ENCODE measurements around the gene MFAP4.

MFAP4 gene

GRCh38 chr17:19410091-19410490 lies 23.1 kb upstream of the MFAP4 start:
- no peak for DNase-seq (ENCODE audit: low read depth)

GRCh38 chr17:19409509-19409908 lies 22.5 kb upstream of the MFAP4 start:
- no peak for DNase-seq (ENCODE audit: low read depth)

- no peak for DNase-seq (ENCODE audit: low read depth)
Observed at GRCh38 chr17:19409066-19409465, 22.1 kb upstream of the MFAP4 start.

- DNase-seq (ENCODE audit: low read depth) = no peak
Observed at GRCh38 chr17:19408346-19408710, 21.3 kb upstream of the MFAP4 start.

GRCh38 chr17:19407601-19408345 lies 20.8 kb upstream of the MFAP4 start:
- DNase-seq (ENCODE audit: low read depth) = no peak

- no peak for DNase-seq (ENCODE audit: low read depth)
Observed at GRCh38 chr17:19405114-19405513, 18.1 kb upstream of the MFAP4 start.

- no peak for DNase-seq (ENCODE audit: low read depth)
Observed at GRCh38 chr17:19404264-19404663, 17.3 kb upstream of the MFAP4 start.

- no peak for DNase-seq (ENCODE audit: low read depth)
Observed at GRCh38 chr17:19403021-19403420, 16.0 kb upstream of the MFAP4 start.

- no peak for DNase-seq (ENCODE audit: low read depth)
Observed at GRCh38 chr17:19402171-19402570, 15.2 kb upstream of the MFAP4 start.

GRCh38 chr17:19401321-19402010 lies 14.5 kb upstream of the MFAP4 start:
- no peak for DNase-seq (ENCODE audit: low read depth)

- no peak for DNase-seq (ENCODE audit: low read depth)
Observed at GRCh38 chr17:19399750-19400450, 12.9 kb upstream of the MFAP4 start.

GRCh38 chr17:19398301-19399181 lies 11.6 kb upstream of the MFAP4 start:
- DNase-seq (ENCODE audit: low read depth) = no peak

- no peak for DNase-seq (ENCODE audit: low read depth)
Observed at GRCh38 chr17:19397556-19398041, 10.6 kb upstream of the MFAP4 start.

- no peak for DNase-seq (ENCODE audit: low read depth)
Observed at GRCh38 chr17:19392303-19392702, 5.3 kb upstream of the MFAP4 start.

GRCh38 chr17:19391432-19391831 lies 4.4 kb upstream of the MFAP4 start:
- DNase-seq (ENCODE audit: low read depth) = no peak

GRCh38 chr17:19390951-19391350 lies 4.0 kb upstream of the MFAP4 start:
- DNase-seq (ENCODE audit: low read depth) = no peak

- no peak for DNase-seq (ENCODE audit: low read depth)
Observed at GRCh38 chr17:19388791-19389785, 2.1 kb upstream of the MFAP4 start.

- DNase-seq (ENCODE audit: low read depth) = no peak
Observed at GRCh38 chr17:19387921-19388521, 1.0 kb upstream of the MFAP4 start.

- no peak for DNase-seq (ENCODE audit: low read depth)
Observed at GRCh38 chr17:19386051-19386929, 700 bp downstream of the MFAP4 start.
